ENCODE results near the gene GNAS. TPM values are rescaled to one million over a fixed set of nuclear protein-coding genes. Genes with fewer than 3 reads are reported as not detected.

Gene GNAS
- total RNA-seq, 1 donor from 2014 or later: 940 TPM

- no peak for DNase-seq (ENCODE audit: low spot score)
Measured at GRCh38 chr20:58898629-58899408, 46.3 kb downstream of the GNAS start.

DNA sequence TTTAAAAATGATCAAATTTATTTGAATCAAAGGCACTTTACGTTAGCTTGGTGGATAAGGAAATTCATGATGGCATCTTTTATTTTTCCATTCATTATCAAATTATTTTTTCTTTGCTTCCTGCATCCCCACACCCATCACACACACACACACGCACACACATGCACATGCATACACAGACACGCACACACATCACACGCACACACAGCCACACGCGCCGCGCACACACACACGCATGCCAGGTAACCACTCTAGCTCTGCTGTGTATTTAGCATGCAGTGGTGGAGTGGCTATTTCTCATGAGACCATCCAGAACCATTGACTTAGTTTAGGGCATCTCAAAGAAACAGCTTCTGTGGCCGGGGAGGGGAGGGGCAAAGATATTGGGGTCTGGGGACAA is 47.0 kb downstream of the GNAS start:
- DNase-seq (ENCODE audit: low spot score): no peak

DNA sequence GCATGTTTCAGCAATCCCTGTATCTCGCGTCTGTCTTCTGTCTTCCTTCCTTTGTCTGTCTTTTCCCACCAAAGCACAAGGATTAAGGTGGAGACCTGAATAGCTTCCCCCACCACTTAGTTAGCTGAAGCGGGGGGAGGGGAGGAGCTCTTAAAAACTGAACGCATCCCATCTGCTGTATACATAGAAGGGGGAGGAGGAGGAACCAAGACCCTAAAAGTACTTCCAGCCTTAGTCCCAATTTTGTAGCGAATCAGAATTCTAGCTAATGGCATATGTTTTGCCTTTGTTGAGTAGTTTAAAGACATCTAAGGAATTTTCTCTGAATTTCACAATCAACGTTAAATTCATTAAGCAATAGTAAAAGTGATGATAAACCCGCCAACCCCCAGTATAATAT is 47.9 kb downstream of the GNAS start:
- DNase-seq (ENCODE audit: low spot score): no peak

- no peak for DNase-seq (ENCODE audit: low spot score)
Measured at GRCh38 chr20:58901488-58902402, 49.2 kb downstream of the GNAS start.

- DNase-seq (ENCODE audit: low spot score): no peak
Measured at GRCh38 chr20:58903614-58904013, 51.1 kb downstream of the GNAS start.

- no peak for DNase-seq (ENCODE audit: low spot score)
Measured at GRCh38 chr20:58905236-58905635, 52.7 kb downstream of the GNAS start.

- DNase-seq (ENCODE audit: low spot score): no peak
Measured at GRCh38 chr20:58906111-58906510, 53.6 kb downstream of the GNAS start.

- DNase-seq (ENCODE audit: low spot score): no peak
Measured at GRCh38 chr20:58906894-58907293, 54.4 kb downstream of the GNAS start.

GRCh38 chr20:58907320-58908137 is 55.0 kb downstream of the GNAS start:
- peak; percentile 88 for DNase-seq (ENCODE audit: low spot score)

- no peak for DNase-seq (ENCODE audit: low spot score)
Measured at GRCh38 chr20:58908221-58908620, 55.7 kb downstream of the GNAS start.

- no peak for DNase-seq (ENCODE audit: low spot score)
Measured at GRCh38 chr20:58908941-58909340, 56.4 kb downstream of the GNAS start.

DNA sequence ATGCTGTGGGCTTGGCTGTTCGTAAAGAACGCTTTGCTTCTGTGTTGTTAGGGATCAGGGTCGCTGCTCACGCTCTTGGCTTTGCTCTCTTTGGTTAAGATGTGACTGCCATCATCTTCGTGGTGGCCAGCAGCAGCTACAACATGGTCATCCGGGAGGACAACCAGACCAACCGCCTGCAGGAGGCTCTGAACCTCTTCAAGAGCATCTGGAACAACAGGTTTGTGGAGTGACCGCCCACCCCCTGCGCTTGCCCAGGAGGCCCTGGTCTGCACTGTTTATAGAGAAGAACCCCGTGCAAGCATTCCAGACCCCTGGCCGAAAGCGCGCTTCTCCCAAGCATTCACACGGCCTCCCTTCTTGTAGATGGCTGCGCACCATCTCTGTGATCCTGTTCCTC is 57.1 kb downstream of the GNAS start:
- DNase-seq (ENCODE audit: low spot score): no peak

DNA sequence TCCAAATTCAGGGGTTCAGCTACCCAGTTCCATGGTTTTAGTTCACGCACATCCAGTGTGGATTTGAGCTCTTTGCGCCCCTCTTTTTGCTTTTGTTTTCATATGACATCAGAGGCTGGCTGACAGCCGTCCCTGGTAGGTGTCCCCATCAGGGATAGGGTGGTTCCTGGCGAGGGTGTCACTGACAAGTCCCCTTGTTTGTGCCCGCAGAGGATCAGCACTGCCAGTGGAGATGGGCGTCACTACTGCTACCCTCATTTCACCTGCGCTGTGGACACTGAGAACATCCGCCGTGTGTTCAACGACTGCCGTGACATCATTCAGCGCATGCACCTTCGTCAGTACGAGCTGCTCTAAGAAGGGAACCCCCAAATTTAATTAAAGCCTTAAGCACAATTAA is 58.0 kb downstream of the GNAS start:
- DNase-seq (ENCODE audit: low spot score): no peak

DNA sequence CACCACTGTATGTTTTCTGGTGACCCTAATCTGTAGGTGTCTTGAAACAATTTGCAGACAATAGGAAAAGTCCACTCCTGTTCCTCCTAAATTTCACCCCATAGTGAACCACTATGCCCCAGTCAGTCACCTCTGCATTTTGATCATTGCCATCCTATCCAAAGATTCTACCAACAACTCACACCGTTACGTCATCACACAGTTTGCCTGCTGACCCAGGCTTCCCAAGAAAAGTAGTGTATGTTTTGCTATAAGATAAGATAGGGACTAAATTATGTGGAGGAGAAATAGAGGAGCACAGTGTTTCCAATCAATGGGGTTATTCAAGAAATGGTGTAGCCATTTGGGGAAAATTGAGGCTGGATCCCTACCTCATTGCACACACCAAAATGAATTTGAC is 58.8 kb downstream of the GNAS start:
- DNase-seq (ENCODE audit: low spot score): no peak

DNA sequence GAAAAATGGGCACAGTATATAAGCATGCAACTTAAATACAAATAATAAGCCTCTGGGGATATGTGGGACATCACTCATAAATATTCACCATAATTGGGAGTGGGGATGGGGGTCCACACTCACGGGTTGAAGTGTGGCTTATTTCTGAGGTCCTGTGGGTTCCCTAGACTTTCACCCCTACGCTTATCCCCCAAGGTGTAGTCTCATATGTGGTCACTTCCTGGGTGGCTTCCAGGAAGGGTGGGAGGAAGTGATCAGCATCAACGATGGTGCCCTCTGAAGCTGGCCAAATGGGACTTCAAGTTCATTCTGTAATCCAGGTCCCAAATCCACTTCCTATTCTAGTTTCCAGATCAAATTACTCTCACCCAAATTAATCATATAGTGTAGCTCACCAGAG is 59.5 kb downstream of the GNAS start:
- no peak for DNase-seq (ENCODE audit: low spot score)

DNA sequence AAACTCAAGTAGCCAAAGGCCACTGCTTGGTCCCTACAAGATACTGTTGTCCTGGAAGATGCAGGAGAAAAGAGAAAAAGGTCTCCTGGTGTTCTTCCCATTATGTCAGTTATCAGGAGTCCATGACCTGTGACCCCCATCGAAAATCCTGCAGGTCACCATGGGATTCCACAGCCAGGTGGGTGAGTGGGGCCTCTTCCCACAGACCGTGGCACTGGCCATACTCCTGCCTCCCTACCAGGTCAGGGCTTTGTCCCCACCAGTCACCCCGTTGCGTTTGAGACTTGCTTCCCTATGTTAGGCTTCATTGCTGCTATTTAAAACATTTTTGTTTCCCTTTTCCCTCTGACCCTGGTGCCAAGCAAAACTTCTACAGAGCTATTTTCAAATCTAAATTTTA is 60.6 kb downstream of the GNAS start:
- no peak for DNase-seq (ENCODE audit: low spot score)

GRCh38 chr20:58918621-58919020 is 66.1 kb downstream of the GNAS start:
- DNase-seq (ENCODE audit: low spot score): no peak

DNA sequence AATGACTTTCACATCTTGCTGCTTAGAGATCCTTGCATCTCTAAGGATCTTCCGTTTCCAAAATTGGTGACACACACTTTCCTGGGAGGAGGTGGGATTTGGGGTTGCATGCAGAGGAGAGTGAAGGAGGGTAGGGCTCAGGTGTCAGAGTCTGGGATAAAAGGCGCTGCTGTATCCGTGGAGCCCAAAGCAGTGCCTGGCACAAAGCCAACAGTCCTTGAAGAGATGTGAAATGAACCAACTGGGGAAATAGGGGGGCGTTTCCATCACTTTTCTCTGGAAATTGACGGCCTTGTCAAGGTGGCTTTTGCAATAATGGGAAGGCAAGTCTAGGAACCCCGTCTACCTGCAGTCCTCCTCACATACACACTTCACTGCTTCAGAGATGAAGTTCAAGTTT is 69.0 kb downstream of the GNAS start:
- DNase-seq (ENCODE audit: low spot score): no peak

GRCh38 chr20:58922036-58922435 is 69.5 kb downstream of the GNAS start:
- no peak for DNase-seq (ENCODE audit: low spot score)

DNA sequence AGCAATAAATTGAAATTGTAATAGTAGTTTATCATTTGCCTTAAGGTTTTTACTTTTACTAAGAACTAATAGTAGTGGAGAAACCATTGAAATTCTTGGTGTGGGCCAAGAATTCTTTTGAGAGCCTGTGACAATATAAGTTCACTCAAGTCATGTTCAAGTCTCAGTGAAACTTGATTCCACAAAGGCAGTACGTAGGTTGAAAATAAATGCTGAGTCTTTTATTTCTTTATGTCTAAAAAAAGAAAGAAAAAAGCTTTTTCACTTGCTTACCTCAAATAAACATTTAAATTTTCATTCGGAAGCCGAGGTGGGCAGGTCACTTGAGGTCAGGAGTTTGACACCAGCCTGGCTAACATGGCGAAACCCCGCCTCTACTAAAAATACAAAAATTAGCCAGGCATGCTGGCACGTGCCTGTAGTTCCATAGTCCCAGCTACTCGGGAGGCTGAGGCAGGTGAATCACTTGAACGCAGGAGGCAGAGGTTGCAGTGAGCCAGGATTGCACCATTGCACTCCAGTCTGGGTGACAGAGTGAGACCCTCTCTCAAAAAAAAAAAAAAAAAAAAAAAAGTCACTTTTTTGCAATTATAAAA is 70.7 kb downstream of the GNAS start:
- DNase-seq (ENCODE audit: low spot score): no peak

GRCh38 chr20:58926802-58927489 is 74.4 kb downstream of the GNAS start:
- no peak for DNase-seq (ENCODE audit: low spot score)

Data from ureter (tissue), 1 donor.